Naive thymus-derived CD8-positive, alpha-beta T cell (primary cell): ENCODE measurements around the gene HOXC10. TPM values are rescaled to one million over a fixed set of nuclear protein-coding genes. Genes with fewer than 3 reads are reported as not detected.

Experiments used
- ATAC-seq, 2 donors: fragments of 150-1000 bp; cut with Tn5 transposase in 1 of 2; sonication (Bioruptor Pico), chemical (Tn5 transposase) in 1 of 2; 1 replicate in 1 of 2; 2 replicates in 1 of 2; pipeline ENCODE4 v1.10.0; 2021; ENCODE audit warnings: mild to moderate bottlenecking in 2 of 2, moderate library complexity in 2 of 2
- POLR2A ChIA-PET: fragments of 350-600 bp; sonication (Branson Sonifier 250); formaldehyde crosslinking; loops from one replicate; lab custom pipeline; 2021; ENCODE audit warnings: antibody characterized with exemption; lab: Charles Lee
- DNase-seq, 10 donors: peaks; one replicate each; pipeline versions ENCODE4 v3.0.0 to v3.0.0-alpha.2; 2020 to 2022
- H3K27ac Mint-ChIP-seq, 10 donors: one replicate each; pipeline ENCODE4 v1.8.0; 2020 to 2022; ENCODE audit warnings: mild to moderate bottlenecking in 10 of 10, mixed read lengths in 10 of 10, moderate library complexity in 4 of 10, inconsistent platforms in 1 of 10
- H3K27me3 Mint-ChIP-seq, 5 donors: one replicate each; pipeline ENCODE4 v1.8.0; 2021 to 2022; ENCODE audit warnings: mixed read lengths in 5 of 5
- H3K36me3 Mint-ChIP-seq, 3 donors: one replicate each; pipeline ENCODE4 v1.8.0; 2020 to 2022; ENCODE audit warnings: mixed read lengths in 3 of 3, mild to moderate bottlenecking in 2 of 3, inconsistent platforms in 1 of 3
- H3K4me1 Mint-ChIP-seq, 4 donors: one replicate each; pipeline ENCODE4 v1.8.0; 2021 to 2022; ENCODE audit warnings: mixed read lengths in 4 of 4
- H3K4me3 Mint-ChIP-seq, 10 donors: one replicate each; pipeline ENCODE4 v1.8.0; 2020 to 2022; ENCODE audit warnings: mild to moderate bottlenecking in 10 of 10, mixed read lengths in 10 of 10, moderate library complexity in 6 of 10, inconsistent platforms in 1 of 10
- H3K9me3 Mint-ChIP-seq, 9 donors: one replicate each; pipeline ENCODE4 v1.8.0; 2020 to 2022; ENCODE audit warnings: mixed read lengths in 9 of 9, mild to moderate bottlenecking in 3 of 9, inconsistent platforms in 1 of 9, moderate library complexity in 1 of 9
- polyA plus RNA-seq, 3 donors: library from polyadenylated mRNA; unstranded; fragments of 300-500 nt; fragmentation: Illumina TruSeq; gene quantifications; one replicate each; pipeline ENCODE4 v1.2.3, GENCODE V29; 2021
- total RNA-seq, 8 experiments: library from RNA in 2 of 8; stranded (reverse) in 2 of 8; gene quantifications; one replicate each; pipeline ENCODE4 v1.2.3 and lab custom pipeline; 2021 to 2026

HOXC10 gene
- total and polyA plus RNA-seq, 5 experiments from 2014 or later: not detected

DNA sequence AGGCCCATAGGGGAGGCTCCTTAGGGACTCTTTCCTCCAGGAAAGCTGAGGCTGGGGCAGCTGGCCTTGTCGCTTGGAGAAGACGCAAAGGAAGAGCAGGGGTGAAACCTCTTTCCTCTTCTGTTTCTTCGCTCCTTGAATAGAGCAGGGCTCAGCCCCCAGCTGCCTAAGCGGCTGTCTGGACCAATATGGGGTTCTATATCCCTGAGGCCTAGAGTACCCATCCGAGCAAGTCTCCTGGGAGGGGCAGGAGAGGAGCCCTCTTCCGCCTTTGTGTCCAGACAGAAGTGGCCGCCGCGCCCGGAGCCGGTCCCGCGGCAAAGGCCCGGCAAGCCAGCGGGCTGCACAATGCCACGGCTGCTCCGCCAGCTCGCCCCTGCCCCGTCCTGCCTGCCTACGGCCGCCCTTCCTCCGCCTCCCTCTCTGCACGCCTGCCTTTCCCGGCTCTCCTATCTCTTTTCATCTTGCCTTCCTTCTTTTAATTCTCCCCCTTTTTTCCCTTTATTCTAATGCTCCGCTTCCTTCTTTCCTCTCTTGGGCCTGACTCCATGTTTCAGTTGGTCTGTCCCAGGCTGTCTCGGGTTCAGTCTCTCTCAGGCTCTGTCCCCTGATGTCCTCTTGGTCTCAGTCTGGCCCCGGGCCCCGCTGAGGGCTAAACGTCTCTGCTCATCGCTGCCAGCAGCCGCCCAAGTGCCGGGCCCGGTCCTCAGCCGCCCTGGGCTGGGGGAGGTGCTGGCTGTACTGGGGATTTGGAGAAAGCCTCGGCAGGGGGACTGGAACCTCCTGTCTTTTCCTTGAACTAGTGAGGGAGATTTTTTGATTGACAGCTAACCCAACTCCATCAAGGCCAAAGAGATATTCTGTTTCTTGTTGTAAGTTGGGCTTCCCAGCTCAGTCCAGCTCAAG, 12.5 kb downstream of the HOXC10 start:
- peaks cover 49 to 100% (median 81%) of the 10 kb centered on the region in 5 donors for H3K27me3 Mint-ChIP-seq
- peak overlapping the region in 9 of 10 donors; percentile 38 to 88 (median 64) for H3K4me3 Mint-ChIP-seq
- peaks cover 0 to 11% (median 4%) of the 10 kb centered on the region in 3 donors for H3K36me3 Mint-ChIP-seq
- no peak for ATAC-seq
- DNase-seq: no peak
- H3K4me1 Mint-ChIP-seq: peaks cover 23 to 66% (median 44%) of the 10 kb centered on the region in 4 donors
- H3K9me3 Mint-ChIP-seq: peaks cover 0 to 4% (median 0%) of the 10 kb centered on the region in 9 donors
- no peak overlapping the region for H3K27ac Mint-ChIP-seq
- POLR2A ChIA-PET: interaction anchor here (0.5 to 1.0 kb wide), 2 partner anchors 9 to 301 kb away, joined by 3 to 4 read pairs; no protein-coding TSS in a partner anchor

GRCh38 chr12:53998110-53998899, 13.4 kb downstream of the HOXC10 start:
- POLR2A ChIA-PET: interaction anchor here (1.0 to 1.2 kb wide), 2 partner anchors 10 kb away, joined by 3 to 4 read pairs; no protein-coding TSS in a partner anchor
- Mint-ChIP-seq H3K4me1 (peaks cover 24 to 66% (median 44%) of the 10 kb centered on the region in 4 donors), H3K4me3 (peak overlapping the region in 5 of 10 donors; percentile 22 to 67 (median 26)), H3K36me3 (peaks cover 0 to 11% (median 4%) of the 10 kb centered on the region in 3 donors), H3K27me3 (peaks cover 50 to 100% (median 84%) of the 10 kb centered on the region in 5 donors), H3K9me3 (peaks cover 0 to 4% (median 0%) of the 10 kb centered on the region in 9 donors), H3K27ac (no peak overlapping the region)
- ATAC-seq (no peak), DNase-seq (no peak)

- Mint-ChIP-seq H3K4me1 (peaks cover 22 to 64% (median 41%) of the 10 kb centered on the region in 4 donors), H3K9me3 (peaks cover 0 to 3% (median 0%) of the 10 kb centered on the region in 9 donors), H3K27ac (no peak overlapping the region), H3K36me3 (peaks cover 0 to 9% (median 4%) of the 10 kb centered on the region in 3 donors), H3K4me3 (peak overlapping the region in 4 of 10 donors; percentile 1 to 67 (median 21)), H3K27me3 (peaks cover 49 to 100% (median 84%) of the 10 kb centered on the region in 5 donors)
- POLR2A ChIA-PET: interaction anchor here (1.2 kb wide), 1 partner anchor 11 kb away, joined by 3 read pairs; no protein-coding TSS in a partner anchor
- DNase-seq (no peak), ATAC-seq (no peak)
Observed at GRCh38 chr12:53998900-53999236, 13.9 kb downstream of the HOXC10 start.

DNA sequence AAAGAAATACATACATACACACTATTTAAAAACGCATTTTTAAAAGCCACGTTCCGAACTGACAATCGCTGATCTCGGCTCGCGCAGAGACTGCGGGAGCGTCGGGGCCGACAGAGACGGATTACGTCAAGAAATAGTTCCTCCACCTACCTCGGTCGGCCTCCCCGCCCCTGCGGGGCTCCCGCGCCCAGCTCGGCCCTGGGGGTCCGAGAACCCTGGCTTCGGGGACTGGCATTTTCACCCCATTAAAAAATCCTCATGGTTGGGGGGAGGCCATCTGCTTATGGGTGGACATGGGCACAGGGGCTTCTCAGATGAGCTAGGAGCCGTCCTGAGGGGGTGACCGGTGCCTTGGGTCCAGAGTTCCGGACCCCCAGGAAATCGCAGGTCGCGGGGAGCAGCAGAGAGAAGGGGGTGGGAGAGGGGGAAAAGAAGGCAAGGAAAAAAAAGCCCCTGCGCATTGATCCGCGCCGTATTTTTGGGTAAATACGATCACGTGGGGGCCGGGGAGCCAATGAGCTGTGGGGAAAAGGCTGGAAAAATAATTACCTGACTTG, 14.7 kb downstream of the HOXC10 start:
- Mint-ChIP-seq H3K27me3 (peaks cover 47 to 100% (median 85%) of the 10 kb centered on the region in 5 donors), H3K4me3 (peak overlapping the region in 9 of 10 donors; percentile 8 to 70 (median 58)), H3K36me3 (peaks cover 0 to 5% (median 4%) of the 10 kb centered on the region in 3 donors), H3K4me1 (peaks cover 20 to 56% (median 37%) of the 10 kb centered on the region in 4 donors), H3K9me3 (peaks cover 0 to 2% (median 0%) of the 10 kb centered on the region in 9 donors), H3K27ac (peak overlapping the region in 1 of 10 donors; percentile 44)
- ATAC-seq (no peak), DNase-seq (no peak)
- POLR2A ChIA-PET: interaction anchor here (1.0 to 1.2 kb wide), 2 partner anchors 12 to 36 kb away, joined by 3 read pairs; no protein-coding TSS in a partner anchor

GRCh38 chr12:54000116-54001114, 15.5 kb downstream of the HOXC10 start, which contains the start of gene HOXC9:
Gene HOXC9 (plus strand): TSS chr12:54000161. CDS start chr12:54000189, 28 bp downstream.
- peak within 1 kb of the TSS in 1 of 10 donors; percentile 49 for H3K27ac Mint-ChIP-seq
- POLR2A ChIA-PET: interaction anchor here (1.0 kb wide), 1 partner anchor 35 kb away, joined by 3 read pairs; no protein-coding TSS in a partner anchor
- ATAC-seq (no peak), DNase-seq (no peak)
- peaks cover 44 to 100% (median 84%) of the 10 kb centered on the region in 5 donors for H3K27me3 Mint-ChIP-seq
- peaks cover 0 to 5% (median 4%) of the 10 kb centered on the region in 3 donors for H3K36me3 Mint-ChIP-seq
- peaks cover 18 to 52% (median 33%) of the 10 kb centered on the region in 4 donors for H3K4me1 Mint-ChIP-seq
- peaks cover 0 to 2% (median 0%) of the 10 kb centered on the region in 9 donors for H3K9me3 Mint-ChIP-seq
- peak within 1 kb of the TSS in 9 of 10 donors; percentile 8 to 70 (median 58) for H3K4me3 Mint-ChIP-seq

DNA sequence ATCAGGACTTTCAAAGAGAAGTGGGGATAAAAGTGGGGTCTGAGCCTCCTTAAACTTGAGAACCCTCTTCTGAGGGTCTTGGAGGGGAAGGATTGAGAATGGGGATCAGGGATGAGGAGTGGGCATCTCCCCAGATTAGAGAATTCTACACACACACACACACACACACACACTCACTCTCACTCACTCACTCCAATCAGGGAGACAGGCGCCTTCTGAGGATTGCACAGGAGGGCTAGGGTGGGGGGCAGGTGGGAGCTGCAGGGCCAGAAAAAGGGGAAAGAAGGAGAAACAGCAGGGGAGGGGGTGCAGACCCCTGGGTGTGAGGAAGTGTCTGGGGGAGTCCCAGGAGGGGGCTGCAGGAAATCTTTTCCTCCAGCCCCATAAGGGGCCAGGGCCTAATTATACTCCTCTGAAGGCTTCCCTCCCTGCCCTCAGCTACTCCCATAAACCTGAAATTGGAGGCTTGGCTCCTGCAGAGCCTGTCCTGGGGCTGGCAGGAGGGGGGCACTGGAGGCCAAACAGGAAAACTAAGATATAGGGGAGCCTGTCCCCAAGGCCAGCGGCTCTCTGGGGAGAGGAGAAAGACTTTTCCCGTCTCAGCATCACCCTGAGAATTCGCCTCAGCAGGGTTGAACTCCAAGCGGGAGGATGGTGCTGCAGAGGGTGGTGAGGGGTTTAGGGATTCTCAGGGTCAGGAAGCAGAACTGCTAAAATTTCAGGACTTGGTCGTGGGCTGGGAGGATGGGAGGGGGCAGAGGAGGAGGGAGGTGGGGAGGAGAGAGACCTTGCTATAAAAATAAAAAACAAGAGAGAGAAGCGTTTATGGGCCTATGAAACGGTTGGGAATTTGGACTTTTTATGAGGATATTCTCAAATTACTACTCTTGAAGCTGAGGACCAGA, 16.6 kb downstream of the HOXC10 start:
- Mint-ChIP-seq H3K27ac (peak overlapping the region in 1 of 10 donors; percentile 20), H3K4me1 (peaks cover 20 to 52% (median 31%) of the 10 kb centered on the region in 4 donors), H3K27me3 (peaks cover 54 to 100% (median 86%) of the 10 kb centered on the region in 5 donors), H3K9me3 (peaks cover 0 to 2% (median 0%) of the 10 kb centered on the region in 9 donors), H3K36me3 (peaks cover 0 to 5% (median 4%) of the 10 kb centered on the region in 3 donors), H3K4me3 (peak overlapping the region in 3 of 10 donors; percentile 12 to 34 (median 14))
- peak in 1 of 10 donors; percentile 24 for DNase-seq
- ATAC-seq: no peak
- POLR2A ChIA-PET: no interaction called here

GRCh38 chr12:54002278-54002914, 17.4 kb downstream of the HOXC10 start:
- no peak for ATAC-seq
- Mint-ChIP-seq H3K4me1 (peaks cover 21 to 46% (median 31%) of the 10 kb centered on the region in 4 donors), H3K36me3 (peaks cover 0 to 5% (median 4%) of the 10 kb centered on the region in 3 donors), H3K9me3 (peaks cover 0 to 2% (median 0%) of the 10 kb centered on the region in 9 donors), H3K27me3 (peaks cover 53 to 100% (median 86%) of the 10 kb centered on the region in 5 donors), H3K27ac (peak overlapping the region in 1 of 10 donors; percentile 65), H3K4me3 (peak overlapping the region in 2 of 10 donors; percentile 43 to 66)
- DNase-seq: no peak
- POLR2A ChIA-PET: no interaction called here

- no peak overlapping the region for H3K4me3 Mint-ChIP-seq
- H3K27me3 Mint-ChIP-seq: peaks cover 55 to 100% (median 84%) of the 10 kb centered on the region in 5 donors
- peaks cover 19 to 41% (median 26%) of the 10 kb centered on the region in 4 donors for H3K4me1 Mint-ChIP-seq
- no peaks in the 10 kb centered on the region for H3K9me3 Mint-ChIP-seq
- H3K36me3 Mint-ChIP-seq: peaks cover 0 to 4% (median under 1%) of the 10 kb centered on the region in 3 donors
- H3K27ac Mint-ChIP-seq: peak overlapping the region in 1 of 10 donors; percentile 65
- ATAC-seq: no peak
- POLR2A ChIA-PET: no interaction called here
- DNase-seq: no peak
Observed at GRCh38 chr12:54002915-54003389, 18.0 kb downstream of the HOXC10 start.

DNA sequence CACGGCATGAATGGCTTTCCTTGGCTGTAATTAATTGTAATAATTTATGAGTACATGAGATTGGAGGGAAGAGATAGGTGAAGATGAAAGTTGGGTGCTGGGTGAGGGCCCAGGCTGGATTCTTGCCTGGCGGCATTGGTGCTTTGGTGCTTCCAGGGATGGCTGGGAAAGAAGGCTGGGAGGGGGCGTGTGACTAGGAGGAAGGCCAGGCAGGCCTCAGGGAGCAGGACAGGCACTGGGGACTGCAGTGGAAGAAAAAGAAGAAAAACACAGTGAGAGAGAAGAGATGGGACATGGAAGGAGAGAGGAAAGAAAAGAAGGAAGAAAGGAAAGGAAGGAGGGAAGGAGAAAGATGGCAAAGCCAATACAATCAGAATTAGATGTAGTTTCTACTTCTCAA, 18.7 kb downstream of the HOXC10 start:
- no peaks in the 10 kb centered on the region for H3K9me3 Mint-ChIP-seq
- H3K4me3 Mint-ChIP-seq: peak overlapping the region in 1 of 10 donors; percentile 35
- H3K36me3 Mint-ChIP-seq: peaks cover 0 to 3% (median 0%) of the 10 kb centered on the region in 3 donors
- H3K27ac Mint-ChIP-seq: peak overlapping the region in 1 of 10 donors; percentile 42
- ATAC-seq: no peak
- DNase-seq: peak in 1 of 10 donors; percentile 14
- peaks cover 51 to 100% (median 78%) of the 10 kb centered on the region in 5 donors for H3K27me3 Mint-ChIP-seq
- POLR2A ChIA-PET: interaction anchor here (0.7 kb wide), 1 partner anchor 104 kb away, joined by 3 read pairs; no protein-coding TSS in a partner anchor
- H3K4me1 Mint-ChIP-seq: peaks cover 17 to 36% (median 25%) of the 10 kb centered on the region in 4 donors
